ENCODE measurements around the gene DNAH1. TPM values are rescaled to one million over a fixed set of nuclear protein-coding genes. Genes with fewer than 3 reads are reported as not detected.
A peak's percentile ranks its signal among the peaks of the same experiment; 100 is the strongest.

The DNAH1 gene
- total and polyA plus RNA-seq, 3 donors from 2014 or later: 40.0 to 50.4 (median 49.1) TPM

- Histone ChIP-seq H3K9me3 (no peaks in the 10 kb centered on the region), H3K4me3 (peak overlapping the region; percentile 24 to 26), H3K36me3 (ENCODE audit: low read depth, missing control alignments) (no peaks in the 10 kb centered on the region), H3K4me1 (no peaks in the 10 kb centered on the region), H3K27me3 (no peaks in the 10 kb centered on the region), H3K27ac (no peak overlapping the region)
- intact Hi-C loops (cut with DNase I; ENCODE audit: low total_unique reads): no loop called here
- WGBS, 2 donors: 38 to 54% methylated on average over 26 to 45 of the region's 45 CpGs
- TF ChIP-seq POLR2A (IDR thresholded peaks at IDR 0.05): no peak
- TF ChIP-seq, protein P1, sequence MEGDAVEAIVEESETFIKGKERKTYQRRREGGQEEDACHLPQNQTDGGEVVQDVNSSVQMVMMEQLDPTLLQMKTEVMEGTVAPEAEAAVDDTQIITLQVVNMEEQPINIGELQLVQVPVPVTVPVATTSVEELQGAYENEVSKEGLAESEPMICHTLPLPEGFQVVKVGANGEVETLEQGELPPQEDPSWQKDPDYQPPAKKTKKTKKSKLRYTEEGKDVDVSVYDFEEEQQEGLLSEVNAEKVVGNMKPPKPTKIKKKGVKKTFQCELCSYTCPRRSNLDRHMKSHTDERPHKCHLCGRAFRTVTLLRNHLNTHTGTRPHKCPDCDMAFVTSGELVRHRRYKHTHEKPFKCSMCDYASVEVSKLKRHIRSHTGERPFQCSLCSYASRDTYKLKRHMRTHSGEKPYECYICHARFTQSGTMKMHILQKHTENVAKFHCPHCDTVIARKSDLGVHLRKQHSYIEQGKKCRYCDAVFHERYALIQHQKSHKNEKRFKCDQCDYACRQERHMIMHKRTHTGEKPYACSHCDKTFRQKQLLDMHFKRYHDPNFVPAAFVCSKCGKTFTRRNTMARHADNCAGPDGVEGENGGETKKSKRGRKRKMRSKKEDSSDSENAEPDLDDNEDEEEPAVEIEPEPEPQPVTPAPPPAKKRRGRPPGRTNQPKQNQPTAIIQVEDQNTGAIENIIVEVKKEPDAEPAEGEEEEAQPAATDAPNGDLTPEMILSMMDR (IDR thresholded peaks at IDR 0.05): no peak
- peak; percentile 69 for DNase-seq
Measured at GRCh38 chr3:52317208-52318000, 1.3 kb downstream of the DNAH1 start.

DNA sequence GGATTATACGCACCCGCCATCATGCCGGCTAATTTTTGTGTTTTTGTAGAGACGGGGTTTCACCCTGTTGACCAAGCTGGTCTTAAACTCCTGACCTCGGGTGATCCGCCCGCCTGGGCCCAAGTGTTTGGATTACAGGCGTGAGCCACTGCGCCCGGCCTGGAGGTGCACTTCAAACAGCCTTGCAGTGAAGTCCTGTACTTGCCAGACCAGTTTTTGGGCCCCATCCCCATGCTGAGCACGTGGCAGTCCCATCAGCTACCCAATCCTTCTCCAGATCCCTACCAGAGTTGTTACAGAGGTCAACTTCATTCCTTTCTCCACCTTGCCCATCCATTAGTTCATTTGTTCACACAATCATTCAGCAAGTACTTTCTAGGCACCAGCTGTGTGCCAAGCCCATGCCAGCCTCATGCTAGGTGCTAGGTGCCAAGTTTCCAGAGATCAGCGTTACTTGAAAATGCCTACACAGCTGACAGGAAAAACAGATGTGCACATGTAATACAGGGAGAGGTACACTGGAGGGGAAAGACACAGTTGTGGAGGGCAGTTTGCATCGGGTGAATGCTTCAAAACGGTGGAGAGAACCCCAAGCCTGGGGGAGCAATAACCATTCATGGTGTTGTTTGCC lies 2.2 kb downstream of the DNAH1 start:
- no peaks in the 10 kb centered on the region for H3K9me3 ChIP-seq
- no peaks in the 10 kb centered on the region for H3K36me3 ChIP-seq (ENCODE audit: low read depth, missing control alignments)
- no peaks in the 10 kb centered on the region for H3K27me3 ChIP-seq
- no peak for DNase-seq
- TF ChIP-seq, protein P1 (IDR thresholded peaks at IDR 0.05): no peak
- no peak for TF ChIP-seq POLR2A (IDR thresholded peaks at IDR 0.05)
- intact Hi-C loops (cut with DNase I; ENCODE audit: low total_unique reads): no loop called here
- no peak overlapping the region for H3K27ac ChIP-seq
- WGBS, 2 donors: 69 to 80% methylated on average over 6 to 14 of the region's 14 CpGs
- H3K4me1 ChIP-seq: no peaks in the 10 kb centered on the region
- H3K4me3 ChIP-seq: peak overlapping the region in 1 of 2 donors; percentile 24

GRCh38 chr3:52319921-52320595 lies 3.9 kb downstream of the DNAH1 start:
- H3K36me3 ChIP-seq (ENCODE audit: low read depth, missing control alignments): no peaks in the 10 kb centered on the region
- H3K4me1 ChIP-seq: peaks cover 6% of the 10 kb centered on the region
- DNase-seq: no peak
- 86 to 92% methylated on average over 9 to 10 of the region's 10 CpGs for WGBS, 2 donors
- intact Hi-C loops (cut with DNase I; ENCODE audit: low total_unique reads): no loop called here
- no peak for TF ChIP-seq POLR2A (IDR thresholded peaks at IDR 0.05)
- TF ChIP-seq, protein P1 (IDR thresholded peaks at IDR 0.05): no peak
- no peak overlapping the region for H3K4me3 ChIP-seq
- H3K27ac ChIP-seq: no peak overlapping the region
- H3K9me3 ChIP-seq: no peaks in the 10 kb centered on the region
- H3K27me3 ChIP-seq: no peaks in the 10 kb centered on the region

- intact Hi-C loops (cut with DNase I; ENCODE audit: low total_unique reads): no loop called here
- H3K4me3 ChIP-seq: no peak overlapping the region
- no peak for TF ChIP-seq POLR2A (IDR thresholded peaks at IDR 0.05)
- no peak overlapping the region for H3K27ac ChIP-seq
- no peak for DNase-seq
- no peaks in the 10 kb centered on the region for H3K36me3 ChIP-seq (ENCODE audit: low read depth, missing control alignments)
- peaks cover 6% of the 10 kb centered on the region for H3K4me1 ChIP-seq
- no peaks in the 10 kb centered on the region for H3K27me3 ChIP-seq
- no peaks in the 10 kb centered on the region for H3K9me3 ChIP-seq
- 83 to 90% methylated on average over 5 of the region's 5 CpGs for WGBS, 2 donors
Measured at GRCh38 chr3:52321481-52321880, 5.4 kb downstream of the DNAH1 start.

GRCh38 chr3:52322466-52322865 lies 6.3 kb downstream of the DNAH1 start:
- Histone ChIP-seq H3K9me3 (no peaks in the 10 kb centered on the region), H3K27ac (no peak overlapping the region), H3K27me3 (no peaks in the 10 kb centered on the region), H3K36me3 (ENCODE audit: low read depth, missing control alignments) (no peaks in the 10 kb centered on the region), H3K4me1 (peaks cover 6% of the 10 kb centered on the region), H3K4me3 (no peak overlapping the region)
- WGBS, 2 donors: 89 to 94% methylated on average over 7 of the region's 7 CpGs
- intact Hi-C loops (cut with DNase I; ENCODE audit: low total_unique reads): no loop called here
- no peak for DNase-seq
- no peak for TF ChIP-seq POLR2A (IDR thresholded peaks at IDR 0.05)
- TF ChIP-seq, protein P1 (IDR thresholded peaks at IDR 0.05): no peak

All from testis (tissue), 3 donors.